ENCODE results near the gene TNNC2. TPM values are rescaled to one million over a fixed set of nuclear protein-coding genes. Genes with fewer than 3 reads are reported as not detected.

Gene TNNC2
- total and polyA plus RNA-seq, 9 of the 15 experiments (the other 6 are each of a cell fraction or from before 2014, with no cell fraction given), result not detected

- no peaks in the 10 kb centered on the region for H4K20me1 ChIP-seq (replicated peaks; ENCODE audit: control insufficient read depth, insufficient read depth, low read length)
- no peaks in the 10 kb centered on the region for H3K79me2 ChIP-seq (ENCODE audit: control insufficient read depth, insufficient read depth, low read length)
- BruUV-seq (replicated peaks), result no TSS peak
- DNase-seq (ENCODE audit: extremely low read depth in 1 of 4, low spot score in 3 of 4) (no peak), ATAC-seq (no peak), FAIRE-seq (no peak)
- in situ Hi-C loops (cut with MboI) (no loop called here), intact Hi-C loops (cut with micrococcal nuclease) (no loop called here)
- CTCF ChIA-PET (ENCODE audit: low intra/inter-chr PET ratio), result no interaction called here
- H3K36me3 ChIP-seq (ENCODE audit: control insufficient read depth, insufficient read depth, low read length), result peaks cover 27% of the 10 kb centered on the region; the same call in 2 of the 3 replicates
- 87% methylated on average over 8 of the region's 8 CpGs for WGBS (ENCODE audit: insufficient coverage, low coverage, missing lambda C conversion rate)
- POLR2A ChIA-PET, result interaction anchor here (0.5 to 0.8 kb wide), 3 partner anchors 9 to 273 kb away, joined by 3 to 4 read pairs (median 3); no protein-coding TSS in a partner anchor
- H3K9me3 ChIP-seq (replicated peaks; ENCODE audit: control insufficient read depth, insufficient read depth, low read depth, low read length), result peaks cover 5% of the 10 kb centered on the region
- no peak for TF ChIP-seq ETS1 (conservative IDR thresholded peaks at IDR 0.05; ENCODE audit: control insufficient read depth, low read depth, low read length)
- 0 out of 2 replicates have a peak, but pooled peaks have one; percentile 32 for TF ChIP-seq POLR2G (IDR thresholded peaks at IDR 0.05; ENCODE audit: low read depth, low read length)
- no peak overlapping the region for H3K4me2 ChIP-seq (ENCODE audit: insufficient read depth, low read length)
- no peaks in the 10 kb centered on the region for H3K27me3 ChIP-seq (ENCODE audit: control insufficient read depth in 2 of 2, insufficient read depth in 2 of 2, low read length in 2 of 2)
- H2AFZ ChIP-seq (ENCODE audit: low read depth, low read length), result no peak overlapping the region
- H3K9ac ChIP-seq (ENCODE audit: insufficient read depth in 1 of 2, low read depth in 2 of 2, low read length in 2 of 2), result 0 out of 4 replicates have a peak overlapping the region, but pooled peaks of 1 of the 2 experiments have one; percentile 43
- H3K4me1 ChIP-seq (replicated peaks in 1 of 2; ENCODE audit: control insufficient read depth in 2 of 2, insufficient read depth in 2 of 2, low read length in 2 of 2), result peaks cover 11 to 12% of the 10 kb centered on the region in 2 experiments; a peak in 4 of 5 replicates
- peaks cover 3% of the 10 kb centered on the region for H3K9me1 ChIP-seq (ENCODE audit: control insufficient read depth, insufficient read depth, low read length)
- H3K27ac ChIP-seq (ENCODE audit: extremely low read depth, low read depth, low read length), result no peak overlapping the region
- no peak overlapping the region for H3K4me3 ChIP-seq
Measured at GRCh38 chr20:45848421-45848820, 21.3 kb upstream of the TNNC2 start.

- H3K9me1 ChIP-seq (ENCODE audit: control insufficient read depth, insufficient read depth, low read length), result peaks cover 3% of the 10 kb centered on the region
- in situ Hi-C loops (cut with MboI) (no loop called here), intact Hi-C loops (cut with micrococcal nuclease) (no loop called here)
- H3K9me3 ChIP-seq (replicated peaks; ENCODE audit: control insufficient read depth, insufficient read depth, low read depth, low read length), result peaks cover 5% of the 10 kb centered on the region
- ATAC-seq, result no peak
- BruUV-seq (replicated peaks), result no TSS peak
- no peaks in the 10 kb centered on the region for H3K79me2 ChIP-seq (ENCODE audit: control insufficient read depth, insufficient read depth, low read length)
- H3K4me1 ChIP-seq (replicated peaks in 1 of 2; ENCODE audit: control insufficient read depth in 2 of 2, insufficient read depth in 2 of 2, low read length in 2 of 2), result peaks cover 2 to 11% of the 10 kb centered on the region in 2 experiments; a peak in 2 of 5 replicates
- ChIA-PET CTCF (ENCODE audit: low intra/inter-chr PET ratio) (no interaction called here), POLR2A (interaction anchor here (1.2 kb wide), 1 partner anchor 11 kb away, joined by 3 read pairs; no protein-coding TSS in a partner anchor)
- no peak overlapping the region for H3K9ac ChIP-seq (ENCODE audit: insufficient read depth in 1 of 2, low read depth in 2 of 2, low read length in 2 of 2)
- no peak for DNase-seq (ENCODE audit: extremely low read depth in 1 of 4, low spot score in 3 of 4)
- H2AFZ ChIP-seq (ENCODE audit: low read depth, low read length), result no peak overlapping the region
- no peaks in the 10 kb centered on the region for H4K20me1 ChIP-seq (replicated peaks; ENCODE audit: control insufficient read depth, insufficient read depth, low read length)
- TF ChIP-seq NBN (IDR thresholded peaks at IDR 0.05; ENCODE audit: low read depth) (no peak), ZNF79 (CRISPR knock-in tag; IDR thresholded peaks at IDR 0.05; ENCODE audit: low read depth) (no peak), DLX4 (CRISPR knock-in tag; IDR thresholded peaks at IDR 0.05) (no peak), ETV5 (CRISPR knock-in tag; IDR thresholded peaks at IDR 0.05; ENCODE audit: low read depth) (no peak), NCOA6 (IDR thresholded peaks at IDR 0.05) (no peak), E2F5 (CRISPR knock-in tag; IDR thresholded peaks at IDR 0.05) (no peak), ZNF778 (CRISPR knock-in tag; IDR thresholded peaks at IDR 0.05) (no peak), TOE1 (IDR thresholded peaks at IDR 0.05; ENCODE audit: borderline replicate concordance) (no peak), TOE1 (CRISPR knock-in tag; IDR thresholded peaks at IDR 0.05; ENCODE audit: borderline replicate concordance, low read depth) (no peak), ZNF134 (CRISPR knock-in tag; conservative IDR thresholded peaks at IDR 0.05) (no peak)
- no peaks in the 10 kb centered on the region for H3K27me3 ChIP-seq (ENCODE audit: control insufficient read depth in 2 of 2, insufficient read depth in 2 of 2, low read length in 2 of 2)
- no peak overlapping the region for H3K4me2 ChIP-seq (ENCODE audit: insufficient read depth, low read length)
- FAIRE-seq, result no peak
- H3K4me3 ChIP-seq, result no peak overlapping the region
- peaks cover 34% of the 10 kb centered on the region; the same call in 2 of the 3 replicates for H3K36me3 ChIP-seq (ENCODE audit: control insufficient read depth, insufficient read depth, low read length)
- no peak overlapping the region for H3K27ac ChIP-seq (ENCODE audit: extremely low read depth, low read depth, low read length)
Measured at GRCh38 chr20:45845452-45845851, 18.3 kb upstream of the TNNC2 start.

Data from K562 (cell line).